Thyroid gland (tissue), 4 donors: ENCODE data around the gene TNNT2. TPM values are rescaled to one million over a fixed set of nuclear protein-coding genes. Genes with fewer than 3 reads are reported as not detected.
A peak's percentile ranks its signal among the peaks of the same experiment; 100 is the strongest.

Experiments used
- DNase-seq, 2 donors: peaks; one replicate each; pipeline ENCODE4 v3.0.0-alpha.2; 2019
- H3K27ac ChIP-seq, 3 donors: fragments of 200-600 bp; sonication (generic); 1 replicate in 2 of 3; 2 replicates in 1 of 3; pipeline ENCODE4 v1.5.1; 2016 to 2019; ENCODE audit warnings: mild to moderate bottlenecking in 1 of 3, moderate library complexity in 1 of 3
- H3K27me3 ChIP-seq: fragments of 200-600 bp; sonication (generic); one replicate; pipeline ENCODE4 v1.5.1; 2019
- H3K36me3 ChIP-seq, 2 donors: fragments of 200-600 bp; sonication (generic); one replicate each; pipeline ENCODE4 v1.5.1; 2016 to 2019
- H3K4me1 ChIP-seq, 2 donors: fragments of 200-600 bp; sonication (generic); one replicate each; pipeline ENCODE4 v1.5.1; 2017 to 2019
- H3K4me3 ChIP-seq, 3 donors: fragments of 200-600 bp; sonication (generic); replicated peaks in 1 of 3; 1 replicate in 2 of 3; 2 replicates in 1 of 3; pipeline ENCODE4 v1.5.1; 2016; ENCODE audit warnings: mild to moderate bottlenecking in 1 of 3
- H3K9me3 ChIP-seq: fragments of 200-600 bp; sonication (generic); one replicate; pipeline ENCODE4 v1.5.1; 2017
- POLR2A ChIP-seq, 2 donors: fragments of 450-650 bp; IDR thresholded peaks; one replicate each; pipeline ENCODE4 v1.6.1; 2017; ENCODE audit warnings: antibody characterized with exemption in 2 of 2, mild to moderate bottlenecking in 2 of 2, moderate library complexity in 1 of 2
- WGBS, 2 donors: methylation state at CpG; one replicate each; pipeline ENCODE4 v1.1.5; 2017; 5-methylcytosine and 5-hydroxymethylcytosine counted together
- intact Hi-C: fragments of 100-400 bp; cut with DNase I; formaldehyde crosslinking; loops from one replicate; pipeline ENCODE4 v1.15.1; 2023
- total RNA-seq, 4 donors: library from RNA; depleted of rRNA; stranded (reverse); fragments of >200 nt; gene quantifications; one replicate each; pipeline ENCODE4 v1.2.3, GENCODE V29; 2016
- TF ChIP-seq, protein P1 (sequence below), 6 experiments: fragments of 200-600 bp in 3 of 6; fragments of 450-650 bp in 3 of 6; sonication (generic) in 3 of 6; IDR thresholded peaks; one replicate each; pipeline ENCODE4 v1.5.1; 2016 to 2019; ENCODE audit warnings: antibody characterized with exemption in 6 of 6, mild to moderate bottlenecking in 2 of 6, inconsistent platforms in 1 of 6, moderate library complexity in 1 of 6

Gene TNNT2
- total RNA-seq, 4 donors from 2014 or later: 0.24 TPM; not detected in 3

DNA sequence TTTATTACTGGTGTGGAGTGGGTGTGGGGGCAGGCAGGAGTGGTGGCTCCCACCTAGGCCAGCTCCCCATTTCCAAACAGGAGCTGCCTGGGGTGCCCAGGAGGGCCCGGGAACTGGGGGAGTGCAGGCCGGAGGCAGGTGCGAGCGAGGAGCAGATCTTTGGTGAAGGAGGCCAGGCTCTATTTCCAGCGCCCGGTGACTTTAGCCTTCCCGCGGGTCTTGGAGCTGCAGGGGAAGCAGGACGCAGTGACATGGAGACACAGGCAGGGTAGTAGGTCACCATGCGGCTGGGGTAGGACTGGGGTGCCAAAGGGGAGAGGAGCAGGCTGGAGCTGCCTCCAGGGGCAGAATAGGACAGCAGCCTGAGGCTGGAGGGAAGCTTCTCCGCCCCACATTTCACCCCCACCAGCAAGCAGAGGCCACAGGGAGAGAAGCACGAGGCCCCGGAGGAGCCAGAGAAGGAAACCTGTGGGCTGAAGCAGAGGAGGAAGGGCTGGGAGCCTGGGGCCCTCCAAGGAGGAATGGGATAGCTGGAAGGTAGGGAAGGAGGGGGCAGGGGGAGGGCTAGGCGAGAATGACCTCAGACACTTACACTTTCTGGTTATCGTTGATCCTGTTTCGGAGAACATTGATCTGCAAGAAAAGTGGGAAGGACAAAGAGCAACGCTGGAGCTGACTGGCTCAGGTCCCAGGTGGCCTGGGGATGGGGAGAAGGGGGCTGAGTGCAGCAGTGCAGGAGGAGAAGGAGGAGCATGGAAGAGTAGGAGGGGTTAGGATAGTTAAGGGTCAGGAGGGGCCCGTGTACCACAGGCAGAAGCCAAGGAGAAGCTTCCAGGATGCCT lies 18.2 kb downstream of the TNNT2 start:
- WGBS, 2 donors: 74 to 78% methylated on average over 18 of the region's 18 CpGs

DNA sequence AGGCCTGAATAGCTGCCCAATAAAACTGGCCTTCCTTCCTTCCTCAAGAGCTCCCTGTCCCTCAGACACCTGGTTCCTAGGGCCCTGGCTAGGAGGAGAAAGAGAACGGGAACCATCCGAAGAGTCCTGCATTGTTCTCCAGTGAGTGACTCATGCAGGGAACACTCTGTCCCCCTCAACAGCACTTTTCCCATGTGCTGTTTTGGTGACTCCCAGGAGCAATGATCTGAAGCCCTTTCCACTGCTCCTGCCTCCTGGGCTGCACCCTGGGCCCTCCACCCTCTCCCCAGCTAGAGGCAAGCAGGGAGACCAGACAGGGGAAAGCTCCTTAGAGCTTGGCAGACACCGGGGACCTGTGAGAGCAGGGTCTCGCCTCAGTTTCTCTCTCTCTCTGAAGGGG lies 18.9 kb downstream of the TNNT2 start:
- no peak overlapping the region for H3K27ac ChIP-seq
- no peaks in the 10 kb centered on the region for H3K9me3 ChIP-seq
- H3K36me3 ChIP-seq: no peaks in the 10 kb centered on the region
- no peak for TF ChIP-seq POLR2A (IDR thresholded peaks at IDR 0.05)
- TF ChIP-seq, protein P1, sequence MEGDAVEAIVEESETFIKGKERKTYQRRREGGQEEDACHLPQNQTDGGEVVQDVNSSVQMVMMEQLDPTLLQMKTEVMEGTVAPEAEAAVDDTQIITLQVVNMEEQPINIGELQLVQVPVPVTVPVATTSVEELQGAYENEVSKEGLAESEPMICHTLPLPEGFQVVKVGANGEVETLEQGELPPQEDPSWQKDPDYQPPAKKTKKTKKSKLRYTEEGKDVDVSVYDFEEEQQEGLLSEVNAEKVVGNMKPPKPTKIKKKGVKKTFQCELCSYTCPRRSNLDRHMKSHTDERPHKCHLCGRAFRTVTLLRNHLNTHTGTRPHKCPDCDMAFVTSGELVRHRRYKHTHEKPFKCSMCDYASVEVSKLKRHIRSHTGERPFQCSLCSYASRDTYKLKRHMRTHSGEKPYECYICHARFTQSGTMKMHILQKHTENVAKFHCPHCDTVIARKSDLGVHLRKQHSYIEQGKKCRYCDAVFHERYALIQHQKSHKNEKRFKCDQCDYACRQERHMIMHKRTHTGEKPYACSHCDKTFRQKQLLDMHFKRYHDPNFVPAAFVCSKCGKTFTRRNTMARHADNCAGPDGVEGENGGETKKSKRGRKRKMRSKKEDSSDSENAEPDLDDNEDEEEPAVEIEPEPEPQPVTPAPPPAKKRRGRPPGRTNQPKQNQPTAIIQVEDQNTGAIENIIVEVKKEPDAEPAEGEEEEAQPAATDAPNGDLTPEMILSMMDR (IDR thresholded peaks at IDR 0.05): no peak
- H3K27me3 ChIP-seq: no peaks in the 10 kb centered on the region
- 81 to 83% methylated on average over 3 to 4 of the region's 4 CpGs for WGBS, 2 donors
- H3K4me3 ChIP-seq: no peak overlapping the region
- intact Hi-C loops: no loop called here
- DNase-seq: peak in 1 of 2 donors; percentile 4
- H3K4me1 ChIP-seq: no peaks in the 10 kb centered on the region

More for the DNA sequence above, 18.2 kb downstream of the TNNT2 start:
- H3K4me3 ChIP-seq: no peak overlapping the region
- no peak for DNase-seq
- H3K27me3 ChIP-seq: no peaks in the 10 kb centered on the region
- no peak overlapping the region for H3K27ac ChIP-seq
- H3K36me3 ChIP-seq: no peaks in the 10 kb centered on the region
- TF ChIP-seq, protein P1 (IDR thresholded peaks at IDR 0.05): no peak
- TF ChIP-seq POLR2A (IDR thresholded peaks at IDR 0.05): no peak
- H3K4me1 ChIP-seq: no peaks in the 10 kb centered on the region
- no peaks in the 10 kb centered on the region for H3K9me3 ChIP-seq
- intact Hi-C loops: no loop called here

DNA sequence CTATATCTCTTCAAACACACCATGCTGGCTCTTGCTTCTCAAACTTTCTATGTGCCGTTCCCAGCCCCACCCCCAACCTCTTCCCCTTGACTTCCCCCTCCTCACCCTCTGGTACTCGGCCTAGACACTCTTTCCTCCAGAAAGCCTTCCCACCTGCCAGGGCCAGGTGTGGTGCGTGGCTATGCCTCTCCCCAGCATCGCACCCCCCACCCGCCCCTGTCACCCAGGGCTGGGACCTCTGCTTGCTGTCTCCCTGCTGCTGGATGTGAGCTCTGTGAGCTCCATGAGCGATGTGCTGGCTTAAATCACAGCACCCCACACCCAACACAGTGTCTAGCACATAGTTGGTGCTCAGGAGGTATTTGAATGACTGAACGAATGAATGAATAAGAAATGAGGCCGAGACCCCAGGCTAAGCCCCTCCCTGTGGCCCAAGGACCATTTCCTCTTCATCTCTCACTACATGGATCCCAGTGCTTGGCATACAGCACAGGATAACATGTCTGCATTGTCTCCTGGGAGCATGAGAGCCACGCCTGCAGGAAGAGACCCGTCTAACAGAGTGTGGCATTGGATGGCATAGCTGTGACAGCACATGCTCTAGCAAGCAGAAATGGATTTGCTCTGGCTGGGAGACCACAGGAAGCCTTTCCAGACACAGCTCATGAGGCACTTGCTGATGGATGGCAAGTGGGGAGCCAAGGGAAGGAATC lies 19.7 kb downstream of the TNNT2 start:
- DNase-seq: no peak
- 78 to 82% methylated on average over 9 to 10 of the region's 10 CpGs for WGBS, 2 donors
- H3K4me3 ChIP-seq: no peak overlapping the region
- H3K9me3 ChIP-seq: no peaks in the 10 kb centered on the region
- H3K36me3 ChIP-seq: no peaks in the 10 kb centered on the region
- TF ChIP-seq, protein P1 (IDR thresholded peaks at IDR 0.05): no peak
- TF ChIP-seq POLR2A (IDR thresholded peaks at IDR 0.05): no peak
- intact Hi-C loops: no loop called here
- H3K27ac ChIP-seq: no peak overlapping the region
- no peaks in the 10 kb centered on the region for H3K27me3 ChIP-seq
- H3K4me1 ChIP-seq: no peaks in the 10 kb centered on the region

GRCh38 chr1:201357211-201357610 lies 20.3 kb downstream of the TNNT2 start:
- TF ChIP-seq POLR2A (IDR thresholded peaks at IDR 0.05): no peak
- TF ChIP-seq, protein P1 (IDR thresholded peaks at IDR 0.05): no peak
- no peaks in the 10 kb centered on the region for H3K4me1 ChIP-seq
- intact Hi-C loops: no loop called here
- 91 to 96% methylated on average over 8 of the region's 8 CpGs for WGBS, 2 donors
- no peak overlapping the region for H3K27ac ChIP-seq
- no peaks in the 10 kb centered on the region for H3K36me3 ChIP-seq
- no peaks in the 10 kb centered on the region for H3K9me3 ChIP-seq
- no peak for DNase-seq
- H3K4me3 ChIP-seq: no peak overlapping the region
- H3K27me3 ChIP-seq: no peaks in the 10 kb centered on the region

DNA sequence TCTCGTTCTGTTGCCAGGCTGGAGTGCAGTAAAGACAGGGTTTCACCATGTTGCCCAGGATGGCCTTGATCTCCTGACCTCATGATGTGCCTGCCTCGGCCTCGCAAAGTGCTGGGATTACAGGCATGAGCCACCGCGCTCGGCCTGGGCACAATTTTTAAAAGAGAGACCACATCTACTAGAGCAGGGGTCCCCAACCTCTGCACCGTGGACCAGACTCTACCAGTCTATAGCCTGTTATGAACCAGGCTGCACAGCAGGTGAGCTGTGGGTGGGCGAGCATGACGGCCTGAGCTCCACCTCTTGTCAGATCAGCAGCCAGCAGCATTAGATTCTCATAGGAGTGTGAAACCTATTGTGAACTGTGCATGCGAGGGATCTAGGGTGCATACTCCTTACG lies 20.8 kb downstream of the TNNT2 start:
- no peak for DNase-seq

More for the DNA sequence above, 20.8 kb downstream of the TNNT2 start:
- Histone ChIP-seq H3K27ac (no peak overlapping the region), H3K36me3 (no peaks in the 10 kb centered on the region), H3K4me1 (no peaks in the 10 kb centered on the region), H3K4me3 (no peak overlapping the region), H3K27me3 (no peaks in the 10 kb centered on the region), H3K9me3 (no peaks in the 10 kb centered on the region)
- intact Hi-C loops: no loop called here
- WGBS, 2 donors: 85 to 89% methylated on average over 11 of the region's 11 CpGs
- no peak for TF ChIP-seq POLR2A (IDR thresholded peaks at IDR 0.05)
- TF ChIP-seq, protein P1 (IDR thresholded peaks at IDR 0.05): no peak
